Neural progenitor cell (in vitro differentiated cells): Measurements from ENCODE around the gene NELL2.

ENCODE experiments used
- EZH2phosphoT487 ChIP-seq: fragments of 200-600 bp; sonication (generic); IDR thresholded peaks from 2 replicates; pipeline ENCODE4 v1.6.1; 2017; ENCODE audit warnings: antibody characterized with exemption
- TF ChIP-seq, protein P1 (sequence below): fragments of 200-600 bp; sonication (generic); IDR thresholded peaks from 2 replicates; pipeline ENCODE4 v1.5.1; 2017; ENCODE audit warnings: antibody characterized with exemption, mild to moderate bottlenecking

DNA sequence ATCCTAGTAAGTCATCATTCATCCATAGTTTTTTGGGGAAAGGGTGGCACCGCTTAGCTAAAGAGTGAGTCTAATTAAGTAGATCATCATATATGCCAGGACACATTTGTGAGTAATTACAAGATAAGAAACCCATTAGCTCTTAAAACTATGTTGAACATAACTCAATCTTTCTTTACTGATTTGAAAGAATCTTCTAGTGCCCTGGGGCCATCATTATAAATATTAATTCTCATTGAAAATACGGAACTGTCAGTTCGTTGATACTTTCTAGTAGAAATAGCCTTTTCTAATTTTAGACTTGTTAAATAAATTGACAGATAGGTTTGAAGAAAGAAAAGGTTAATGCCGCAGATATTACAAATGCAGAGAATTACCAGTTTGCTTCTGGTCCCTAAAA lies 312.6 kb downstream of the NELL2 start:
- TF ChIP-seq, protein P1, sequence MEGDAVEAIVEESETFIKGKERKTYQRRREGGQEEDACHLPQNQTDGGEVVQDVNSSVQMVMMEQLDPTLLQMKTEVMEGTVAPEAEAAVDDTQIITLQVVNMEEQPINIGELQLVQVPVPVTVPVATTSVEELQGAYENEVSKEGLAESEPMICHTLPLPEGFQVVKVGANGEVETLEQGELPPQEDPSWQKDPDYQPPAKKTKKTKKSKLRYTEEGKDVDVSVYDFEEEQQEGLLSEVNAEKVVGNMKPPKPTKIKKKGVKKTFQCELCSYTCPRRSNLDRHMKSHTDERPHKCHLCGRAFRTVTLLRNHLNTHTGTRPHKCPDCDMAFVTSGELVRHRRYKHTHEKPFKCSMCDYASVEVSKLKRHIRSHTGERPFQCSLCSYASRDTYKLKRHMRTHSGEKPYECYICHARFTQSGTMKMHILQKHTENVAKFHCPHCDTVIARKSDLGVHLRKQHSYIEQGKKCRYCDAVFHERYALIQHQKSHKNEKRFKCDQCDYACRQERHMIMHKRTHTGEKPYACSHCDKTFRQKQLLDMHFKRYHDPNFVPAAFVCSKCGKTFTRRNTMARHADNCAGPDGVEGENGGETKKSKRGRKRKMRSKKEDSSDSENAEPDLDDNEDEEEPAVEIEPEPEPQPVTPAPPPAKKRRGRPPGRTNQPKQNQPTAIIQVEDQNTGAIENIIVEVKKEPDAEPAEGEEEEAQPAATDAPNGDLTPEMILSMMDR, result no peak
- no peak for TF ChIP-seq EZH2phosphoT487
